ENCODE measurements around the gene C16orf87. TPM values are rescaled to one million over a fixed set of nuclear protein-coding genes. Genes with fewer than 3 reads are reported as not detected.

The C16orf87 gene
- polyA plus RNA-seq, 1 donor from 2014 or later: 27.5 TPM

- H3F3A ChIP-seq (ENCODE audit: insufficient read depth, low read length, poor library complexity, severe bottlenecking): no peaks in the 10 kb centered on the region
- H3K9me2 ChIP-seq (ENCODE audit: insufficient read depth, low read length): no peaks in the 10 kb centered on the region
- no peaks in the 10 kb centered on the region for H3K27me3 ChIP-seq (ENCODE audit: insufficient read depth, low read depth, low read length)
- H4K20me1 ChIP-seq (ENCODE audit: insufficient read depth): no peaks in the 10 kb centered on the region
- H3K4me3 ChIP-seq (ENCODE audit: low read length): no peak overlapping the region
- no peak overlapping the region for H3K4me2 ChIP-seq (ENCODE audit: low read length)
- peaks cover 4% of the 10 kb centered on the region for H3K36me3 ChIP-seq (ENCODE audit: insufficient read depth, low read length)
- peaks cover 13% of the 10 kb centered on the region for H3K79me2 ChIP-seq (replicated peaks; ENCODE audit: insufficient read depth, low read length)
- H3K27ac ChIP-seq (ENCODE audit: low read length): no peak overlapping the region
- no peak overlapping the region for H2AFZ ChIP-seq (ENCODE audit: low read depth, low read length)
- TF ChIP-seq EP300 (conservative IDR thresholded peaks at IDR 0.05; ENCODE audit: poor library complexity, severe bottlenecking) (no peak), CTCF (IDR thresholded peaks at IDR 0.05; ENCODE audit: poor library complexity, severe bottlenecking) (no peak), POLR2AphosphoS5 (IDR thresholded peaks at IDR 0.05) (no peak), MXI1 (conservative IDR thresholded peaks at IDR 0.05; ENCODE audit: poor library complexity, severe bottlenecking) (no peak), RAD21 (conservative IDR thresholded peaks at IDR 0.05) (no peak), TAF1 (IDR thresholded peaks at IDR 0.05; ENCODE audit: low read depth) (no peak), EZH2 (IDR thresholded peaks at IDR 0.05; ENCODE audit: borderline replicate concordance, insufficient read depth, low read length, poor library complexity, severe bottlenecking) (no peak), SMC3 (conservative IDR thresholded peaks at IDR 0.05; ENCODE audit: poor library complexity) (no peak)
- TF ChIP-seq, protein P1, sequence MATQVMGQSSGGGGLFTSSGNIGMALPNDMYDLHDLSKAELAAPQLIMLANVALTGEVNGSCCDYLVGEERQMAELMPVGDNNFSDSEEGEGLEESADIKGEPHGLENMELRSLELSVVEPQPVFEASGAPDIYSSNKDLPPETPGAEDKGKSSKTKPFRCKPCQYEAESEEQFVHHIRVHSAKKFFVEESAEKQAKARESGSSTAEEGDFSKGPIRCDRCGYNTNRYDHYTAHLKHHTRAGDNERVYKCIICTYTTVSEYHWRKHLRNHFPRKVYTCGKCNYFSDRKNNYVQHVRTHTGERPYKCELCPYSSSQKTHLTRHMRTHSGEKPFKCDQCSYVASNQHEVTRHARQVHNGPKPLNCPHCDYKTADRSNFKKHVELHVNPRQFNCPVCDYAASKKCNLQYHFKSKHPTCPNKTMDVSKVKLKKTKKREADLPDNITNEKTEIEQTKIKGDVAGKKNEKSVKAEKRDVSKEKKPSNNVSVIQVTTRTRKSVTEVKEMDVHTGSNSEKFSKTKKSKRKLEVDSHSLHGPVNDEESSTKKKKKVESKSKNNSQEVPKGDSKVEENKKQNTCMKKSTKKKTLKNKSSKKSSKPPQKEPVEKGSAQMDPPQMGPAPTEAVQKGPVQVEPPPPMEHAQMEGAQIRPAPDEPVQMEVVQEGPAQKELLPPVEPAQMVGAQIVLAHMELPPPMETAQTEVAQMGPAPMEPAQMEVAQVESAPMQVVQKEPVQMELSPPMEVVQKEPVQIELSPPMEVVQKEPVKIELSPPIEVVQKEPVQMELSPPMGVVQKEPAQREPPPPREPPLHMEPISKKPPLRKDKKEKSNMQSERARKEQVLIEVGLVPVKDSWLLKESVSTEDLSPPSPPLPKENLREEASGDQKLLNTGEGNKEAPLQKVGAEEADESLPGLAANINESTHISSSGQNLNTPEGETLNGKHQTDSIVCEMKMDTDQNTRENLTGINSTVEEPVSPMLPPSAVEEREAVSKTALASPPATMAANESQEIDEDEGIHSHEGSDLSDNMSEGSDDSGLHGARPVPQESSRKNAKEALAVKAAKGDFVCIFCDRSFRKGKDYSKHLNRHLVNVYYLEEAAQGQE (IDR thresholded peaks at IDR 0.05; ENCODE audit: borderline replicate concordance): no peak
- no peak overlapping the region for H3K9ac ChIP-seq (ENCODE audit: low read length)
- H3K9me3 ChIP-seq (ENCODE audit: low read length): no peaks in the 10 kb centered on the region
These were observed 23.6 kb downstream of the C16orf87 start for GRCh38 chr16:46807336-46807735.

GRCh38 chr16:46803373-46803772 is 27.6 kb downstream of the C16orf87 start:
- Histone ChIP-seq H3K27me3 (ENCODE audit: insufficient read depth, low read depth, low read length) (no peaks in the 10 kb centered on the region), H3K36me3 (ENCODE audit: insufficient read depth, low read length) (peaks cover 4% of the 10 kb centered on the region), H3K4me3 (ENCODE audit: low read length) (no peak overlapping the region), H3K9me3 (ENCODE audit: low read length) (no peaks in the 10 kb centered on the region), H3K4me2 (ENCODE audit: low read length) (no peak overlapping the region), H3K9ac (ENCODE audit: low read length) (no peak overlapping the region), H3K9me2 (ENCODE audit: insufficient read depth, low read length) (no peaks in the 10 kb centered on the region), H3F3A (ENCODE audit: insufficient read depth, low read length, poor library complexity, severe bottlenecking) (no peaks in the 10 kb centered on the region), H3K79me2 (replicated peaks; ENCODE audit: insufficient read depth, low read length) (peaks cover 4% of the 10 kb centered on the region), H2AFZ (ENCODE audit: low read depth, low read length) (no peak overlapping the region), H4K20me1 (ENCODE audit: insufficient read depth) (no peaks in the 10 kb centered on the region), H3K27ac (ENCODE audit: low read length) (no peak overlapping the region)
- TF ChIP-seq SMC3 (conservative IDR thresholded peaks at IDR 0.05; ENCODE audit: poor library complexity): no peak
- TF ChIP-seq EP300 (conservative IDR thresholded peaks at IDR 0.05; ENCODE audit: poor library complexity, severe bottlenecking): no peak
- TF ChIP-seq MXI1 (conservative IDR thresholded peaks at IDR 0.05; ENCODE audit: poor library complexity, severe bottlenecking): no peak
- TF ChIP-seq, protein P1 (IDR thresholded peaks at IDR 0.05; ENCODE audit: borderline replicate concordance): no peak
- TF ChIP-seq CTCF (IDR thresholded peaks at IDR 0.05; ENCODE audit: poor library complexity, severe bottlenecking): no peak
- TF ChIP-seq TAF1 (IDR thresholded peaks at IDR 0.05; ENCODE audit: low read depth): no peak
- no peak for TF ChIP-seq RAD21 (conservative IDR thresholded peaks at IDR 0.05)
- no peak for TF ChIP-seq POLR2AphosphoS5 (IDR thresholded peaks at IDR 0.05)
- no peak for TF ChIP-seq EZH2 (IDR thresholded peaks at IDR 0.05; ENCODE audit: borderline replicate concordance, insufficient read depth, low read length, poor library complexity, severe bottlenecking)

Measured in neural cell (in vitro differentiated cells).